ENCODE results near the gene USP21. TPM values are rescaled to one million over a fixed set of nuclear protein-coding genes. Genes with fewer than 3 reads are reported as not detected.

USP21 gene
- total and polyA plus RNA-seq, 12 donors: 12.0 to 44.9 (median 28.2) TPM

GRCh38 chr1:161198194-161198896 lies 39.0 kb downstream of the USP21 start:
- TF ChIP-seq CTCF (IDR thresholded peaks at IDR 0.05) (peak in 1 of 6 experiments; percentile 7), POLR2A (IDR thresholded peaks at IDR 0.05) (no peak)
- no peaks in the 10 kb centered on the region for H3K27me3 ChIP-seq
- H3K27ac ChIP-seq: peak overlapping the region in 4 of 5 donors; percentile 6 to 99 (median 95)
- 20 to 32% (median 31%) methylated on average over 3 to 20 of the region's 20 CpGs for WGBS, 4 donors
- H3K36me3 ChIP-seq (replicated peaks in 1 of 2): no peaks in the 10 kb centered on the region
- peak in 4 of 7 donors; percentile 48 to 52 (median 50) for DNase-seq
- peak overlapping the region in 1 of 4 donors; percentile 37 for H3K4me3 ChIP-seq
- H3K9me3 ChIP-seq (replicated peaks in 1 of 3): no peaks in the 10 kb centered on the region
- H3K4me1 ChIP-seq (replicated peaks in 1 of 2): peaks cover 31 to 71% of the 10 kb centered on the region in 2 donors
- intact Hi-C loops (cut with DNase I): loop anchor here (10.0 kb wide), 2 partner anchors 176 to 186 kb away; no protein-coding TSS in a partner anchor

GRCh38 chr1:161198897-161199431 lies 39.7 kb downstream of the USP21 start, which contains the start of gene ADAMTS4:
Gene ADAMTS4, minus strand, starts transcription at chr1:161199054. Its CDS starts 427 bp downstream, at chr1:161198627.
- no peak for TF ChIP-seq CTCF (IDR thresholded peaks at IDR 0.05)
- peak; percentile 46 to 74 for TF ChIP-seq POLR2A (IDR thresholded peaks at IDR 0.05)
- H3K4me3 ChIP-seq: peak within 1 kb of the TSS in 1 of 4 donors; percentile 37
- 59 to 69% (median 63%) methylated on average over 11 of the region's 11 CpGs for WGBS, 4 donors
- peaks cover 0 to 6% of the 10 kb centered on the region in 2 donors for H3K36me3 ChIP-seq (replicated peaks in 1 of 2)
- peak within 1 kb of the TSS in 4 of 5 donors; percentile 86 to 99 (median 95) for H3K27ac ChIP-seq
- H3K27me3 ChIP-seq: no peaks in the 10 kb centered on the region
- peak in 6 of 7 donors; percentile 46 to 82 (median 64) for DNase-seq
- peaks cover 35 to 71% of the 10 kb centered on the region in 2 donors for H3K4me1 ChIP-seq (replicated peaks in 1 of 2)
- H3K9me3 ChIP-seq (replicated peaks in 1 of 3): no peaks in the 10 kb centered on the region
- intact Hi-C loops (cut with DNase I): loop anchor here (10.0 kb wide), 2 partner anchors 176 to 186 kb away; no protein-coding TSS in a partner anchor

- H3K27me3 ChIP-seq: no peaks in the 10 kb centered on the region
- H3K4me1 ChIP-seq (replicated peaks in 1 of 2): peaks cover 35 to 71% of the 10 kb centered on the region in 2 donors
- intact Hi-C loops (cut with DNase I): loop anchor here (10.0 kb wide), 2 partner anchors 175 to 185 kb away; no protein-coding TSS in a partner anchor
- peaks cover 0 to 13% of the 10 kb centered on the region in 2 donors for H3K36me3 ChIP-seq (replicated peaks in 1 of 2)
- peak in 1 of 7 donors; percentile 19 for DNase-seq
- TF ChIP-seq POLR2A (IDR thresholded peaks at IDR 0.05): no peak
- TF ChIP-seq CTCF (IDR thresholded peaks at IDR 0.05): no peak
- peak overlapping the region in 4 of 5 donors; percentile 86 to 99 (median 95) for H3K27ac ChIP-seq
- H3K4me3 ChIP-seq: no peak overlapping the region
- H3K9me3 ChIP-seq (replicated peaks in 1 of 3): no peaks in the 10 kb centered on the region
- WGBS, 4 donors: 48 to 73% (median 60%) methylated on average over 5 of the region's 5 CpGs
These were observed 40.3 kb downstream of the USP21 start for GRCh38 chr1:161199506-161200139.
